WTC11 (cell line): ENCODE results near the gene SEPTIN1. TPM values are rescaled to one million over a fixed set of nuclear protein-coding genes. Genes with fewer than 3 reads are reported as not detected.

Source experiments
- ATAC-seq: fragments of 200-7000 bp; cut with Tn5 transposase; 2 replicates; pipeline ENCODE4 v1.10.0; 2021; ENCODE audit warnings: mild to moderate bottlenecking, moderate library complexity
- CTCF ChIA-PET: fragments of 300-600 bp; sonication (Branson Sonifier 250); formaldehyde crosslinking; loops from one replicate; lab custom pipeline; 2021; ENCODE audit warnings: antibody characterized with exemption; lab: Charles Lee
- POLR2A ChIA-PET: fragments of 350-600 bp; sonication (Branson Sonifier 250); formaldehyde crosslinking; loops from one replicate; lab custom pipeline; 2021; ENCODE audit warnings: antibody characterized with exemption; lab: Charles Lee
- DNase-seq: peaks from one replicate; pipeline ENCODE4 v3.0.0; 2021; ENCODE audit warnings: low spot score
- H3K27ac Mint-ChIP-seq: 2 replicates; pipeline ENCODE4 v1.8.0; 2021; ENCODE audit warnings: mixed read lengths
- H3K27me3 Mint-ChIP-seq: 2 replicates; pipeline ENCODE4 v1.8.0; 2021; ENCODE audit warnings: low read depth, mild to moderate bottlenecking, moderate library complexity, mixed read lengths
- H3K36me3 Mint-ChIP-seq: 2 replicates; pipeline ENCODE4 v1.8.0; 2021; ENCODE audit warnings: mixed read lengths
- H3K4me1 Mint-ChIP-seq: 2 replicates; pipeline ENCODE4 v1.8.0; 2022; ENCODE audit warnings: mixed read lengths
- H3K4me3 Mint-ChIP-seq: 2 replicates; pipeline ENCODE4 v1.8.0; 2021; ENCODE audit warnings: mild to moderate bottlenecking, moderate library complexity, mixed read lengths
- H3K9me3 Mint-ChIP-seq: 2 replicates; pipeline ENCODE4 v1.8.0; 2021; ENCODE audit warnings: mixed read lengths
- CREM ChIP-seq: sonication (generic); formaldehyde crosslinking; IDR thresholded peaks from 2 replicates; pipeline ENCODE4 v1.8.1; 2022; ENCODE audit warnings: mild to moderate bottlenecking, missing genetic modification reagents, moderate library complexity
- ELF4 ChIP-seq: sonication (generic); formaldehyde crosslinking; IDR thresholded peaks from 2 replicates; pipeline ENCODE4 v1.8.1; 2022; ENCODE audit warnings: low read depth, mild to moderate bottlenecking, moderate library complexity, missing genetic modification reagents
- EMX1 ChIP-seq: fragments of 250-450 bp; sonication (Bioruptor Pico); IDR thresholded peaks from 2 replicates; pipeline ENCODE4 v1.8.0; 2021; ENCODE audit warnings: mild to moderate bottlenecking
- FOXK1 ChIP-seq: sonication (generic); formaldehyde crosslinking; IDR thresholded peaks from 2 replicates; pipeline ENCODE4 v1.8.0; 2022; ENCODE audit warnings: mild to moderate bottlenecking, moderate library complexity, missing genetic modification reagents
- FOXP1 ChIP-seq: sonication (generic); formaldehyde crosslinking; IDR thresholded peaks from 2 replicates; pipeline ENCODE4 v1.8.0; 2022; ENCODE audit warnings: missing genetic modification reagents, mild to moderate bottlenecking, moderate library complexity, borderline replicate concordance
- GABPB1 ChIP-seq: sonication (generic); formaldehyde crosslinking; IDR thresholded peaks from 2 replicates; pipeline ENCODE4 v1.8.1; 2023; ENCODE audit warnings: mild to moderate bottlenecking, missing genetic modification reagents
- JUN ChIP-seq: sonication (generic); formaldehyde crosslinking; IDR thresholded peaks from 2 replicates; pipeline ENCODE4 v1.8.0; 2023; ENCODE audit warnings: mild to moderate bottlenecking, missing genetic modification reagents
- NFATC4 ChIP-seq: fragments of 250-450 bp; sonication (Bioruptor Pico); IDR thresholded peaks from 2 replicates; pipeline ENCODE4 v1.9.0; 2021; ENCODE audit warnings: mild to moderate bottlenecking
- NFYB ChIP-seq: sonication (generic); formaldehyde crosslinking; conservative IDR thresholded peaks from 2 replicates; pipeline ENCODE4 v1.8.0; 2022; ENCODE audit warnings: low read depth, missing genetic modification reagents
- NR1H2 ChIP-seq: sonication (generic); formaldehyde crosslinking; IDR thresholded peaks from 2 replicates; pipeline ENCODE4 v1.9.0; 2021; ENCODE audit warnings: mild to moderate bottlenecking, moderate library complexity, missing genetic modification reagents
- PRDM15 ChIP-seq: sonication (generic); formaldehyde crosslinking; IDR thresholded peaks from 2 replicates; pipeline ENCODE4 v1.8.0; 2022; ENCODE audit warnings: missing genetic modification reagents
- PREB ChIP-seq: sonication (generic); formaldehyde crosslinking; IDR thresholded peaks from 2 replicates; pipeline ENCODE4 v1.8.1; 2022; ENCODE audit warnings: mild to moderate bottlenecking, missing genetic modification reagents, moderate library complexity, borderline replicate concordance
- TEAD1 ChIP-seq: sonication (generic); formaldehyde crosslinking; IDR thresholded peaks from 2 replicates; pipeline ENCODE4 v1.8.0; 2022; ENCODE audit warnings: mild to moderate bottlenecking, missing genetic modification reagents
- ZNF232 ChIP-seq: sonication (generic); formaldehyde crosslinking; IDR thresholded peaks from 2 replicates; pipeline ENCODE4 v1.8.0; 2022; ENCODE audit warnings: mild to moderate bottlenecking, missing genetic modification reagents
- ZNF423 ChIP-seq: fragments of 250-450 bp; sonication (Bioruptor Pico); IDR thresholded peaks from 2 replicates; pipeline ENCODE4 v2.1.2; 2022; ENCODE audit warnings: mild to moderate bottlenecking, moderate library complexity
- ZNF532 ChIP-seq: fragments of 250-450 bp; sonication (Bioruptor Pico); IDR thresholded peaks from 2 replicates; pipeline ENCODE4 v1.9.0; 2021; ENCODE audit warnings: mild to moderate bottlenecking, borderline replicate concordance
- total RNA-seq: library from RNA; stranded (reverse); gene quantifications from 3 replicates; pipeline ENCODE4 v1.2.3, GENCODE V29; 2021

The SEPTIN1 gene
- total RNA-seq, 1 experiment from 2014 or later, result 2.3 TPM

- H3K4me3 Mint-ChIP-seq, result peak overlapping the region; percentile 70
These were observed 12.4 kb downstream of the SEPTIN1 start for GRCh38 chr16:30369938-30370455.

GRCh38 chr16:30369091-30369937 is 13.0 kb downstream of the SEPTIN1 start:
- ChIA-PET CTCF (interaction anchor here (1.1 to 3.9 kb wide), 9 partner anchors 9 to 277 kb away, joined by 3 to 47 read pairs (median 5); partner anchors contain the start of genes DCTPP1, ZNF48 and ZNF771), POLR2A (no interaction called here)
- Mint-ChIP-seq H3K9me3 (no peaks in the 10 kb centered on the region), H3K4me1 (peaks cover 34% of the 10 kb centered on the region), H3K27ac (no peak overlapping the region), H3K36me3 (peaks cover 12% of the 10 kb centered on the region), H3K4me3 (peak overlapping the region; percentile 80), H3K27me3 (no peaks in the 10 kb centered on the region; the same call in 1 of the 2 replicates)
- DNase-seq (no peak), ATAC-seq (no peak)
- TF ChIP-seq CREM (CRISPR knock-in tag) (no peak), PREB (CRISPR knock-in tag) (0 out of 2 replicates have a peak, but pooled peaks have one; percentile 38), NFATC4 (CRISPR knock-in tag) (no peak), GABPB1 (CRISPR knock-in tag) (peak; percentile 32; the same call in 1 of the 2 replicates)

More at GRCh38 chr16:30369938-30370455, 12.4 kb downstream of the SEPTIN1 start:
- H3K36me3 Mint-ChIP-seq, result peaks cover 7% of the 10 kb centered on the region; the same call in 1 of the 2 replicates
- H3K27me3 Mint-ChIP-seq, result no peaks in the 10 kb centered on the region; the same call in 1 of the 2 replicates
- no peak overlapping the region for H3K27ac Mint-ChIP-seq
- H3K4me1 Mint-ChIP-seq, result peaks cover 34% of the 10 kb centered on the region
- POLR2A ChIA-PET, result no interaction called here
- H3K9me3 Mint-ChIP-seq, result no peaks in the 10 kb centered on the region
- TF ChIP-seq ZNF423 (peak; percentile 76), PRDM15 (CRISPR knock-in tag) (no peak)
- CTCF ChIA-PET, result interaction anchor here (0.8 to 3.9 kb wide), 11 partner anchors 10 to 278 kb away, joined by 3 to 47 read pairs (median 16); partner anchors contain the start of genes CD2BP2, DCTPP1, GDPD3 and TBX6
- DNase-seq (no peak), ATAC-seq (no peak)

GRCh38 chr16:30368792-30369090 is 13.6 kb downstream of the SEPTIN1 start:
- POLR2A ChIA-PET, result no interaction called here
- no peak for ATAC-seq
- no peak for DNase-seq

More at GRCh38 chr16:30368792-30369090, 13.6 kb downstream of the SEPTIN1 start:
- Mint-ChIP-seq H3K9me3 (no peaks in the 10 kb centered on the region), H3K27me3 (no peaks in the 10 kb centered on the region), H3K4me1 (peaks cover 34% of the 10 kb centered on the region), H3K4me3 (peak overlapping the region; percentile 80), H3K27ac (no peak overlapping the region), H3K36me3 (peaks cover 12% of the 10 kb centered on the region)
- no peak for TF ChIP-seq TEAD1 (CRISPR knock-in tag)
- TF ChIP-seq ZNF232 (CRISPR knock-in tag), result no peak
- no peak for TF ChIP-seq NR1H2 (CRISPR knock-in tag)
- no peak for TF ChIP-seq JUN (CRISPR knock-in tag)
- no peak for TF ChIP-seq ZNF423
- TF ChIP-seq FOXK1 (CRISPR knock-in tag), result no peak
- no peak for TF ChIP-seq NFYB (CRISPR knock-in tag)
- no peak for TF ChIP-seq ZNF532 (CRISPR knock-in tag)
- TF ChIP-seq ELF4 (CRISPR knock-in tag), result no peak
- no peak for TF ChIP-seq FOXP1 (CRISPR knock-in tag)
- no peak for TF ChIP-seq EMX1
- CTCF ChIA-PET, result interaction anchor here (1.1 to 3.9 kb wide), 8 partner anchors 9 to 276 kb away, joined by 3 to 47 read pairs (median 4); partner anchors contain the start of genes ZNF48 and ZNF771
